ENCODE data around the gene TTYH1.
A peak's percentile ranks its signal among the peaks of the same experiment; 100 is the strongest.

The TTYH1 gene

GRCh38 chr19:54424660-54425381 lies 9.6 kb downstream of the TTYH1 start:
- no peak for DNase-seq

- DNase-seq, result no peak
Measured at GRCh38 chr19:54425382-54425723, 10.1 kb downstream of the TTYH1 start.

GRCh38 chr19:54426291-54426931 lies 11.1 kb downstream of the TTYH1 start:
- DNase-seq, result no peak

- no peak for DNase-seq
Measured at GRCh38 chr19:54427586-54427985, 12.3 kb downstream of the TTYH1 start.

- no peak for DNase-seq
Measured at GRCh38 chr19:54428323-54429175, 13.3 kb downstream of the TTYH1 start.

GRCh38 chr19:54429176-54429495 lies 13.9 kb downstream of the TTYH1 start:
- DNase-seq, result no peak

- DNase-seq, result no peak
Measured at GRCh38 chr19:54429545-54430227, 14.4 kb downstream of the TTYH1 start.

- DNase-seq, result no peak
Measured at GRCh38 chr19:54430306-54431254, 15.3 kb downstream of the TTYH1 start.

GRCh38 chr19:54431255-54431838 lies 16.1 kb downstream of the TTYH1 start:
- DNase-seq, result peak in 1 of 2 experiments; percentile 29

GRCh38 chr19:54432144-54432738 lies 17.0 kb downstream of the TTYH1 start:
- no peak for DNase-seq

GRCh38 chr19:54433697-54434096 lies 18.4 kb downstream of the TTYH1 start:
- DNase-seq, result no peak

- no peak for DNase-seq
Measured at GRCh38 chr19:54434112-54434872, 19.0 kb downstream of the TTYH1 start.

GRCh38 chr19:54434873-54435214 lies 19.6 kb downstream of the TTYH1 start:
- DNase-seq, result no peak

- no peak for DNase-seq
Measured at GRCh38 chr19:54435551-54436016, 20.3 kb downstream of the TTYH1 start.

GRCh38 chr19:54436031-54436523 lies 20.8 kb downstream of the TTYH1 start:
- DNase-seq, result no peak

- DNase-seq, result no peak
Measured at GRCh38 chr19:54436628-54437252, 21.5 kb downstream of the TTYH1 start.

- DNase-seq, result peak; percentile 40 to 46
Measured at GRCh38 chr19:54439174-54439851, 24.0 kb downstream of the TTYH1 start.

- DNase-seq, result no peak
Measured at GRCh38 chr19:54440641-54441040, 25.4 kb downstream of the TTYH1 start.

GRCh38 chr19:54444737-54445136 lies 29.5 kb downstream of the TTYH1 start:
- no peak for DNase-seq
